Effector CD8-positive, alpha-beta T cell (primary cell): Measurements from ENCODE around the gene PRDM16.

ENCODE experiments used
- DNase-seq: peaks from one replicate; lab custom pipeline; 2025; lab: John Stamatoyannopoulos, UW

The PRDM16 gene

DNA sequence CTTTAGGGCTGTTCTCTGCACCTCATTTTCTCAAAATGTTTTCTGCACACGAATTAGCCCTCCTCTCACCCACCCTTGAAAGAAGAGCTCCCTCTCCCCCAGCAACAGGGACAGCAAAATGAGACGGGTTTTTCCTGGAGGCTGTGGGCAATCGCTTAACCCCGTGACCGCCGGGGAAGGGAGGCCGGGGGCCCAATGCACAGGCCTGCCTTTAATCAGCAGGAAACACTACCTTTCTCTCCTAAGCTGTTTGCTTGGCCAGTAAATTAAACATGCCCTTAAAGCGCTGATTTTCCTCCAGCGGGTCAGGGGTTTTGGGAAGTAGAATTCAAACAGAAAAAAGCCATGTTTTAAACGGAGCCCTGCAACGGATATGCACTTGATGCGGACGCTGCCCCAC, 114.4 kb downstream of the PRDM16 start:
- no peak for DNase-seq

DNA sequence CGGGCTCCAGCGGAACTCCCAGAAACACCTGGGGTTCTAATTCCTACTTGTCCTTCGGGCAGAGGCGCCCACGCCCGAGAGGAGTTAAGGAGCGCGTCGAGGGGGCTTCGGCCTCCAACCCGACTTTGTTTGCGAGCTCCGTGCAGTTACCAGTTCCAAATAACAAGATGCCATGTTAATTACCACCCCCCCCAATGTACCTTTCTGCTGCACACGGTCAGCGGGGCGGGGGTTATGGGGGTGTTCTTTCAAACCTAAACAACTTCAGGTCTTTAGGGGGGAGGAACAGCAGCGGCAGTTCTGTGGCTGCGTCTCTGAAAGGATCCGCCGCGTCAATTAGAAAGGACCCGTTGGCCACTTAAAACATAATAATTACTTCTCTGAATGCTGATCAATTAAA, 114.8 kb downstream of the PRDM16 start:
- DNase-seq: no peak

GRCh38 chr1:3184666-3185065, 115.7 kb downstream of the PRDM16 start:
- DNase-seq: no peak

GRCh38 chr1:3185896-3186525, 117.0 kb downstream of the PRDM16 start:
- DNase-seq: no peak

GRCh38 chr1:3186526-3186921, 117.5 kb downstream of the PRDM16 start:
- DNase-seq: no peak

- DNase-seq: no peak
Measured at GRCh38 chr1:3187415-3188149, 118.6 kb downstream of the PRDM16 start.

GRCh38 chr1:3188150-3188971, 119.4 kb downstream of the PRDM16 start:
- no peak for DNase-seq

- DNase-seq: no peak
Measured at GRCh38 chr1:3190256-3191041, 121.4 kb downstream of the PRDM16 start.

- no peak for DNase-seq
Measured at GRCh38 chr1:3192361-3192760, 123.4 kb downstream of the PRDM16 start.

GRCh38 chr1:3192825-3193224, 123.8 kb downstream of the PRDM16 start:
- DNase-seq: no peak

- no peak for DNase-seq
Measured at GRCh38 chr1:3193811-3194210, 124.8 kb downstream of the PRDM16 start.

DNA sequence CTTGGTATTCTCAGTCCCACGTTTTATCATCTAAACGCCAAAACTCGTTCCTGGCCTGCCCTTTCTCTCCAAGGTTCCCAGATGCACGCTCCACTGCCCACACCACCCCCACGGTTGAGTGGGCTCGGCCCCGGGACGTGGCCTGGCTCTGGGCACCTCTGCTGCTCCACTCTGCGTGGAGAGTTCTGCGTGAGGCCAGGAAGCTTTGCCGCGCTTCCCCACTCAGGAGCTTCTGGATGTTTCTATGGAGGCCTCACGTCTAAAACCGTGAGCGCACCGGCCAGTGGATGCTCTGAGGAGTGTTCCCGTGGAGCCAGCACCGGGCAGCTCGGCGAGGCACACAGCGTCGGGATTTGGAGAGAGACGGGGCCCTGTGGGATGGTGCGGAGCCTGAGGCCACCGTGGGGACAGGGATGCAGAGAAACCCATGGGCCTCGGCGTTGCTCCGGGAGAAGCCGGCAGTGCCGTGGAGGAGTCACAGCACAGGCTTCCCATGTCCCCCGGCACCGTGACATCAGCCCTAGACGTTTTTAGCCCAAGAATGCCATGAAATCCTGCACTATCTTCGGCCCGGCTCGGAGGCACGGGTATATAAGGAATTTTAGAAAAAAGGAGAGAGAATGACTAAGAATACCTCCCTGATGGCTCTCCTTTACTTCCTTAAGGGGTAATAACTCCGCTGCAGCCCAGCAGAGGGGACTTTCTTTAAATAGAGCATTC, 125.9 kb downstream of the PRDM16 start:
- no peak for DNase-seq

DNA sequence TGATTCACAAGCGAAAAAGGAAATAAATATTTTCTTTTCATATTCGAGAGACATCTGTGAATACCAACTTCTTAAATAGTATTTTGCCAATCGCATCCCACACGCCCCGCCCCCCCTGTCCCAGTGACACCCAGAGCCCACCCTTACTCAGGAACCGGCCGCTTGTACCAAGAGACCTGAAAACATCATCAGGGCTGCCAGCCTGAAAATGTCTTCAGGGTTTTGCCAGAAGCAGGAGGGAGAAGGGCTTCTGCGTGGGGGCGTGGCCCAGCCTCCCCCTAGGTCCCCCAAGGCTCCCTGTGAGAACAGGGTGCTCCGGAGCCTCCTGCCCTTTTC, 126.4 kb downstream of the PRDM16 start:
- DNase-seq: no peak

- DNase-seq: no peak
Measured at GRCh38 chr1:3195966-3196515, 127.0 kb downstream of the PRDM16 start.

DNA sequence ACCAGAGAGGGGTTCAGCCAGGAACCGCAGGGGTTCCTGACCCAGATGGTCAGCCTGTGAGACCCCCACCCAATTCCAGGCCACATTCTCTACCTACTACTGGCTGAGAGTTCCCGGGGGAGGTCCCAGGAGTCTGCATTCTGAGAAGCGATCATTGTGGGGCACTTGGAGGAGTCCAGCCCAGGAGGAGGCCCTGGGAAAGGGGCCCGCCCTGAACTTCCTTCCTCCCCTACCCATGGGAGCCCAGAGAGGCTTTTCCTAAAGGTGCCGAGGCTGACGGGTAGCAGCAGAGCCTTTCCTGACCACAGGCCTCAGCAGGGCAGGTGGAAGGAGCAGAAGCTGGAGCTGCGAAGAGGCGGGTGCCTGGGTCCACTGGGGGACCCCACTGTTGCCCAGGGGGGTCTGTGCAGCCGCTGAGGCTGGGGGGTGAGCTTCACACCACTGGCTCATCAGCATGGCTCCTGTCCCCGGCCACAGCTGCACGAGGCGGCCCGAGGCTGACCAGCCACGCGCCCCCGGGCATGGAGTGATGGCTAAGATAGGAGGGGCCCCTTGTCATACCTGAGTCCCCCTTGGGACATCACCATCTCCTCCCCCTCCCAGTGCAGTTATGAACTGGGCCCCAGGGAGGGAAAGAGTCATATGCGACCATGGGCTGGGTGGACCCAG, 127.7 kb downstream of the PRDM16 start:
- DNase-seq: no peak

- no peak for DNase-seq
Measured at GRCh38 chr1:3197781-3198316, 128.8 kb downstream of the PRDM16 start.

DNA sequence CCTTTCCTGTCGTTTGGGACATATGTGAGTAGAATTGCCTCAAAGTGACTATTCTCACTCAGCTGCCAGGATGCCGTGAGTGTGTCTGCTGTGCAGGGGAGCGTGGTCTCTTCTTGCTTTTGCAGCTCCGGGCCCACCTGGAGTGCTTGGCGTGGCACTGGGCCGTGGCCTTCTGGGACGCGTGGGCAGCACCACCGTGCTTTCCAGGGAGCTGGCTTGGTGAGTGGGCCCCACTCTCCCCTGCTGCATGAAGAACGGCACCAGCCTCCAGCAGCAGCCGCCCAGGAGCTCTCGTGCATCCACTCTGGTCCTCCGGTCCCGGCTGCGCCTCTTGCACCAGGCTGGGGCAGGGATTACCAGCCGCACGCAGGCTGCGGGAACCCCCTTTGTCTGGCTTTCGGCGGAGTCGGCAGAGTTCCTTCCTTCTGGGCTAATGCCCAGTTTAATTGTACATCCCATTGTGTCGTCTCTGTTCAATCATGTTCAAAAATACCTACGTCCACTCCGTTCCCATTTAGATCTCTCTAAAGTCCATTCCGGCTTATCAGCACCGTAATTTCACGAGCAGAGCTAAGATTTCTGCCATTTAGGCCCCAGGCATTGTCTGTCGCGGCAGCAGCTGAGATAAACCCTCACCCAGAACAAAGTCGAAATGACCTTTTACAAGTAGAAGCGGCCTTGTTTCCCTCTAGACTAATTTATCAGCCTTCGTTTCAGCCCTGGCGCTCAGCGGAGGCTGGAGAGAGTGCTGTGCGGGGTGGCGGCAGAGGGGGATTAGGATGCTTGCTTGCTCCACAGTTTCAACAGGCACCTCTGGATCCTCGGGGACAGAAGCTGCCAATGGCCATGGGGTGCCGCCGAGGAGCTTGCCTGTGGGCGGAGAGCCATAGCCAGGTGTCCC, 129.6 kb downstream of the PRDM16 start:
- DNase-seq: no peak

- DNase-seq: no peak
Measured at GRCh38 chr1:3204725-3205124, 135.7 kb downstream of the PRDM16 start.

GRCh38 chr1:3205815-3206214, 136.8 kb downstream of the PRDM16 start:
- DNase-seq: no peak
